Epithelial cell of umbilical artery (primary cell): ENCODE measurements around the gene MB. TPM values are rescaled to one million over a fixed set of nuclear protein-coding genes. Genes with fewer than 3 reads are reported as not detected.

ENCODE experiments used
- total RNA-seq: library from RNA; depleted of rRNA; stranded (reverse); fragments of >200 nt; gene quantifications from 2 replicates; pipeline ENCODE4 v1.2.3, GENCODE V29; 2014

The MB gene
- not detected in 2 replicates for total RNA-seq

DNA sequence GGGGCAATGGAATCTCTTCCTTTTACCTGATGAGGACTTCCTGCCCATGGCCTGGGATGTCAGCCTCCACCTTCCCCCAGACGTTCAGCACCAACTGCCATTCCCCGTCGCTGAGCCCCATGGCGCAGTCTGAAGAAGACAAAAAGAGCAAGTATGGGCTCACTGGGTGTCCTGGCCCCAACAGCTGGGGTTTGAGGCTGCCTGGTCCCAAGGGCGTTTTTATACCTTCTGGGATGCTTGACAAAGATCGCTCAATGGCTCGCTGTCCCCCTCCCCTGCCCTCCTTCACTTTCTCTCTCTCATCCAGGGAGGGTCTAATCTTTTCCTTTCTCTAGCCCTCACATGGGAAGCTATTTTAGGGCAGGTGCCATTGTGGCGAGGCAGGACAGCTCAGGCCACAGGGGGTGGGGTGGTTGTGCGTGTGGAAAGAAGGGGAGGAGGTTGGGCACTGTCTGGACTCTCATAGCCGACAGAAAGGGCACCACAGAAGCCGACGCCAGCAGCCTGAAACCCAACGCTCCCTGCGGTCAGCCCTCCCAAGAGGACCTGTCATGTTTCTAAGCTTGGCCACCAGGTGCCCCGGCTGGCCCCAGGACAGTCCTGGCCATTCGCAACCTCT lies at the start of gene MB:
MB (minus strand) TSS at position 193 of the 619 bp plus-strand sequence; CDS start at position 121, 72 bp downstream.

DNA sequence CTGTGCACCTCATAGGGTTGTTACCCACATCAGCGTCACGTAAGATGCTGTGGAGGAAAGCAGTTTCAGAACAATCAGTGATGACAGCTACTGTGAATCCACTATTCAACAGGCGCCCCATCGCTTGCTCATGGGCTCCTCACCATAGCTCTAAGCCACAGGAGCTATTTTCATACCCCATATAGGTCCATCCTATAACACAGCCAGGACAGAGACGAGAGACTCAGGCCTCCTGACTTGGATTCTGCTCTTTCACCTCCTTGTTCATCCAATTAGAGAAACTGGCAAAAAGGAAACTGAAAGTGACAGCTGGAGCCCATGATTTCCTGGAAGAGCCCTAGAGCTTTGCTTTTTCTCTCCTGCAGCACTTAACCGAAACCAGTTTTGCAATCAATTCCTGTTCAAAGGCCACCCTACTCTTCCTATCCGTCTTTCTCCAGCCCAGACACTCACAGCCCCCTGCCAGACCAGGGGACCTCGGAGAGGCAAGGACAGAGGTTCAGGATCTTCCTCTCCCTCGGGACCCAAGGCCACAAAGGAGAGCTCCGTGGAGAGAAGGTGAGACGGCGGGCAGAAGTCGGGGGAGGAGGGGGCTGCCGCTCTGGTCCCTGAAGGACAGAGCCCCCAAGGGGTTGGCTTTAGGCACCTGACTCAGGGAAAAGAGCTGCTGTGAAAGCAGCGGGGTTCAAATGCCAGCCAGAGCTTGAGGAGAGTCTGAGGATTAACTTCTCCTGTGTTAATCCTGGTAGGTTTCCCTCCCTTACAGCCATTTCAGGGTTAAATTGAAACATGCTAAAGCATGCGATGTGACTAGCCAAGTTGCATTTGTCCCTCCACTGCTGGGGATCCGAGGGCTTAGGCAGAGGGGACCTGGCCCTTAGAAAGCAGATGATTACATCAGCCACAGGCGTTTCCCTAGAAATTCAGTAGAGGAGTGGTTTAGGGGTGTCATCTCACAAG lies 31.2 kb upstream of the MB start, which contains the start of gene APOL6:
APOL6 (plus strand) TSS at position 381 of the 960 bp plus-strand sequence. CDS start 7,980 bp downstream, outside the sequence.

Other genes with a start within 250 kb of the MB start
- 14.6 and 50.8 TPM in 2 replicates for gene HMOX1, start 236.2 kb downstream of the MB start, total RNA-seq
- gene MCM5, start 217.2 kb downstream of the MB start, total RNA-seq: 51.3 and 86.0 TPM in 2 replicates
- gene RASD2, start 76.5 kb downstream of the MB start, total RNA-seq: not detected in 2 replicates
- 1.3 and 11.4 TPM in 2 replicates for gene APOL6, start 31.1 kb upstream of the MB start, total RNA-seq
- gene APOL5, start 100.5 kb upstream of the MB start, total RNA-seq: not detected in 2 replicates